GM23338 (cell line): ENCODE data around the gene ACAD11. TPM values are rescaled to one million over a fixed set of nuclear protein-coding genes. Genes with fewer than 3 reads are reported as not detected.

Experiments used
- ATAC-seq: fragments of 200-7000 bp; cut with Tn5 transposase; 3 replicates; pipeline ENCODE4 v1.9.1; 2020
- DNase-seq: peaks from one replicate; pipeline ENCODE4 v3.0.0-alpha.2; 2015; ENCODE audit warnings: low spot score
- H2AFZ ChIP-seq: fragments of 200-600 bp; sonication (generic); 2 replicates; pipeline ENCODE4 v1.8.0; 2016; ENCODE audit warnings: antibody characterized with exemption, mild to moderate bottlenecking, moderate library complexity
- H3F3A ChIP-seq: fragments of 200-600 bp; sonication (generic); replicated peaks from 2 replicates; pipeline ENCODE4 v1.8.0; 2017; ENCODE audit warnings: antibody characterized with exemption, mixed run types, low read depth
- H3K27ac ChIP-seq: fragments of 200-600 bp; sonication (generic); 2 replicates; pipeline ENCODE4 v1.6.1; 2016; ENCODE audit warnings: low read depth
- H3K27me3 ChIP-seq: fragments of 200-600 bp; sonication (generic); 2 replicates; pipeline ENCODE4 v1.8.0; 2016; ENCODE audit warnings: mild to moderate bottlenecking, mixed run types, moderate library complexity; ENCODE audit not compliant: insufficient read depth
- H3K36me3 ChIP-seq: fragments of 200-600 bp; sonication (generic); 2 replicates; pipeline ENCODE4 v1.8.0; 2016; ENCODE audit warnings: mild to moderate bottlenecking; ENCODE audit not compliant: insufficient read depth
- H3K4me1 ChIP-seq: fragments of 200-600 bp; sonication (generic); 2 replicates; pipeline ENCODE4 v1.8.0; 2016; ENCODE audit warnings: mild to moderate bottlenecking, moderate library complexity; ENCODE audit not compliant: insufficient read depth
- H3K4me2 ChIP-seq: fragments of 200-600 bp; sonication (generic); 2 replicates; pipeline ENCODE4 v1.7.1; 2017; ENCODE audit warnings: mixed run types
- H3K4me3 ChIP-seq: fragments of 200-600 bp; sonication (generic); 2 replicates; pipeline ENCODE4 v1.6.1; 2016; ENCODE audit warnings: mixed run types
- H3K79me2 ChIP-seq: fragments of 200-600 bp; sonication (generic); replicated peaks from 2 replicates; pipeline ENCODE4 v1.8.0; 2017; ENCODE audit warnings: mild to moderate bottlenecking; ENCODE audit not compliant: insufficient read depth
- H3K9me2 ChIP-seq: fragments of 200-600 bp; sonication (generic); 2 replicates; pipeline ENCODE4 v1.8.0; 2017; ENCODE audit not compliant: insufficient read depth
- H4K20me1 ChIP-seq: fragments of 200-600 bp; sonication (generic); replicated peaks from 2 replicates; pipeline ENCODE4 v1.8.0; 2017; ENCODE audit warnings: mild to moderate bottlenecking; ENCODE audit not compliant: insufficient read depth
- H3K27ac Mint-ChIP-seq: 2 replicates; pipeline ENCODE4 v1.8.0; 2020; ENCODE audit warnings: inconsistent platforms, mild to moderate bottlenecking, moderate library complexity, mixed read lengths
- H3K27me3 Mint-ChIP-seq: 3 replicates; pipeline ENCODE4 v1.8.0; 2022; ENCODE audit warnings: low read depth, mild to moderate bottlenecking, moderate library complexity, mixed read lengths, inconsistent platforms; ENCODE audit not compliant: insufficient read depth, poor library complexity
- H3K36me3 Mint-ChIP-seq: 3 replicates; pipeline ENCODE4 v1.8.0; 2021; ENCODE audit warnings: low read depth, mild to moderate bottlenecking, inconsistent platforms, moderate library complexity, mixed read lengths
- H3K4me1 Mint-ChIP-seq: 3 replicates; pipeline ENCODE4 v1.8.0; 2020; ENCODE audit warnings: mild to moderate bottlenecking, inconsistent platforms, mixed read lengths
- H3K4me3 Mint-ChIP-seq: 3 replicates; pipeline ENCODE4 v1.8.0; 2021; ENCODE audit warnings: moderate library complexity, mild to moderate bottlenecking, inconsistent platforms, mixed read lengths
- H3K9me3 Mint-ChIP-seq: 3 replicates; pipeline ENCODE4 v1.8.0; 2020; ENCODE audit warnings: moderate library complexity, mild to moderate bottlenecking, inconsistent platforms, mixed read lengths
- CREB1 ChIP-seq: fragments of 250-450 bp; sonication (Bioruptor Pico); IDR thresholded peaks from 2 replicates; pipeline ENCODE4 v1.5.0; 2020; ENCODE audit warnings: low read depth, mild to moderate bottlenecking, moderate library complexity
- CTCF ChIP-seq, 2 experiments: fragments of 200-600 bp in 1 of 2; sonication (generic) in 1 of 2; conservative IDR thresholded peaks; 2 replicates each; pipeline versions ENCODE4 v1.5.1 to v1.6.1; 2016 to 2017; ENCODE audit warnings: antibody characterized with exemption in 2 of 2, low read depth in 2 of 2, mild to moderate bottlenecking in 2 of 2, moderate library complexity in 1 of 2
- EZH2 ChIP-seq: fragments of 200-600 bp; sonication (generic); IDR thresholded peaks from one replicate; pipeline ENCODE4 v1.8.0; 2017; ENCODE audit warnings: antibody characterized with exemption, mild to moderate bottlenecking, low read depth; ENCODE audit not compliant: unreplicated experiment
- EZH2phosphoT487 ChIP-seq: fragments of 200-600 bp; sonication (generic); IDR thresholded peaks from one replicate; pipeline ENCODE4 v1.8.1; 2018; ENCODE audit warnings: antibody characterized with exemption; ENCODE audit not compliant: unreplicated experiment
- JUNB ChIP-seq: IDR thresholded peaks from one replicate; pipeline ENCODE4 v1.6.1; 2016; ENCODE audit warnings: antibody characterized with exemption; ENCODE audit not compliant: unreplicated experiment
- POLR2AphosphoS5 ChIP-seq: IDR thresholded peaks from 2 replicates; pipeline ENCODE4 v1.6.1; 2016; ENCODE audit warnings: antibody characterized with exemption, low read depth
- STAT1 ChIP-seq: IDR thresholded peaks from one replicate; pipeline ENCODE4 v1.6.1; 2016; ENCODE audit warnings: antibody characterized with exemption; ENCODE audit not compliant: unreplicated experiment
- ZNF114 ChIP-seq: fragments of 250-450 bp; sonication (Bioruptor Pico); IDR thresholded peaks from 2 replicates; pipeline ENCODE4 v1.5.0; 2020; ENCODE audit warnings: mild to moderate bottlenecking, moderate library complexity
- polyA plus RNA-seq: library from polyadenylated mRNA; unstranded; fragments of >200 nt; fragmentation: Nextera tagmentation; extraction: Ambion mirVana; gene quantifications from 2 replicates; pipeline ENCODE4 v1.2.1, GENCODE V29; 2016
- total RNA-seq: library from RNA; depleted of rRNA; stranded (reverse); fragments of >200 nt; shearing (Covaris generic); gene quantifications from 2 replicates; pipeline ENCODE4 v1.2.3, GENCODE V29; 2014
- TF ChIP-seq, protein P1 (sequence below): IDR thresholded peaks from 2 replicates; pipeline ENCODE4 v1.6.1; 2016; ENCODE audit warnings: antibody characterized with exemption
- TF ChIP-seq, protein P2 (sequence below): fragments of 250-450 bp; sonication (Bioruptor Pico); IDR thresholded peaks from 2 replicates; pipeline ENCODE4 v1.5.0; 2020; ENCODE audit warnings: mild to moderate bottlenecking, moderate library complexity
- TF ChIP-seq, protein P3 (sequence below): IDR thresholded peaks from one replicate; pipeline ENCODE4 v1.6.1; 2018; ENCODE audit warnings: antibody characterized with exemption; ENCODE audit not compliant: unreplicated experiment

ACAD11 gene
- total and polyA plus RNA-seq, 2 experiments from 2014 or later = 11.4 to 17.1 TPM

GRCh38 chr3:132703733-132704132 lies 44.1 kb upstream of the ACAD11 start:
- Histone ChIP-seq H3K4me2 (no peak overlapping the region), H3K27ac (no peak overlapping the region), H3K4me3 (no peak overlapping the region), H3K27me3 (no peaks in the 10 kb centered on the region), H3K36me3 (peaks cover 33% of the 10 kb centered on the region), H3K79me2 (no peaks in the 10 kb centered on the region), H3K9me2 (no peaks in the 10 kb centered on the region), H2AFZ (no peak overlapping the region), H3K4me1 (no peaks in the 10 kb centered on the region), H3F3A (no peaks in the 10 kb centered on the region), H4K20me1 (0 out of 2 replicates have a peak, but pooled peaks cover 4% of the 10 kb centered on the region)
- Mint-ChIP-seq H3K9me3 (no peaks in the 10 kb centered on the region), H3K4me3 (no peak overlapping the region), H3K4me1 (no peaks in the 10 kb centered on the region), H3K36me3 (peaks cover 34% of the 10 kb centered on the region), H3K27ac (no peak overlapping the region), H3K27me3 (peaks cover 3% of the 10 kb centered on the region)
- no peak for TF ChIP-seq EZH2
- TF ChIP-seq STAT1 = no peak
- TF ChIP-seq JUNB = no peak
- TF ChIP-seq, protein P1, sequence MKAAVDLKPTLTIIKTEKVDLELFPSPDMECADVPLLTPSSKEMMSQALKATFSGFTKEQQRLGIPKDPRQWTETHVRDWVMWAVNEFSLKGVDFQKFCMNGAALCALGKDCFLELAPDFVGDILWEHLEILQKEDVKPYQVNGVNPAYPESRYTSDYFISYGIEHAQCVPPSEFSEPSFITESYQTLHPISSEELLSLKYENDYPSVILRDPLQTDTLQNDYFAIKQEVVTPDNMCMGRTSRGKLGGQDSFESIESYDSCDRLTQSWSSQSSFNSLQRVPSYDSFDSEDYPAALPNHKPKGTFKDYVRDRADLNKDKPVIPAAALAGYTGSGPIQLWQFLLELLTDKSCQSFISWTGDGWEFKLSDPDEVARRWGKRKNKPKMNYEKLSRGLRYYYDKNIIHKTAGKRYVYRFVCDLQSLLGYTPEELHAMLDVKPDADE = no peak
- TF ChIP-seq, protein P2, sequence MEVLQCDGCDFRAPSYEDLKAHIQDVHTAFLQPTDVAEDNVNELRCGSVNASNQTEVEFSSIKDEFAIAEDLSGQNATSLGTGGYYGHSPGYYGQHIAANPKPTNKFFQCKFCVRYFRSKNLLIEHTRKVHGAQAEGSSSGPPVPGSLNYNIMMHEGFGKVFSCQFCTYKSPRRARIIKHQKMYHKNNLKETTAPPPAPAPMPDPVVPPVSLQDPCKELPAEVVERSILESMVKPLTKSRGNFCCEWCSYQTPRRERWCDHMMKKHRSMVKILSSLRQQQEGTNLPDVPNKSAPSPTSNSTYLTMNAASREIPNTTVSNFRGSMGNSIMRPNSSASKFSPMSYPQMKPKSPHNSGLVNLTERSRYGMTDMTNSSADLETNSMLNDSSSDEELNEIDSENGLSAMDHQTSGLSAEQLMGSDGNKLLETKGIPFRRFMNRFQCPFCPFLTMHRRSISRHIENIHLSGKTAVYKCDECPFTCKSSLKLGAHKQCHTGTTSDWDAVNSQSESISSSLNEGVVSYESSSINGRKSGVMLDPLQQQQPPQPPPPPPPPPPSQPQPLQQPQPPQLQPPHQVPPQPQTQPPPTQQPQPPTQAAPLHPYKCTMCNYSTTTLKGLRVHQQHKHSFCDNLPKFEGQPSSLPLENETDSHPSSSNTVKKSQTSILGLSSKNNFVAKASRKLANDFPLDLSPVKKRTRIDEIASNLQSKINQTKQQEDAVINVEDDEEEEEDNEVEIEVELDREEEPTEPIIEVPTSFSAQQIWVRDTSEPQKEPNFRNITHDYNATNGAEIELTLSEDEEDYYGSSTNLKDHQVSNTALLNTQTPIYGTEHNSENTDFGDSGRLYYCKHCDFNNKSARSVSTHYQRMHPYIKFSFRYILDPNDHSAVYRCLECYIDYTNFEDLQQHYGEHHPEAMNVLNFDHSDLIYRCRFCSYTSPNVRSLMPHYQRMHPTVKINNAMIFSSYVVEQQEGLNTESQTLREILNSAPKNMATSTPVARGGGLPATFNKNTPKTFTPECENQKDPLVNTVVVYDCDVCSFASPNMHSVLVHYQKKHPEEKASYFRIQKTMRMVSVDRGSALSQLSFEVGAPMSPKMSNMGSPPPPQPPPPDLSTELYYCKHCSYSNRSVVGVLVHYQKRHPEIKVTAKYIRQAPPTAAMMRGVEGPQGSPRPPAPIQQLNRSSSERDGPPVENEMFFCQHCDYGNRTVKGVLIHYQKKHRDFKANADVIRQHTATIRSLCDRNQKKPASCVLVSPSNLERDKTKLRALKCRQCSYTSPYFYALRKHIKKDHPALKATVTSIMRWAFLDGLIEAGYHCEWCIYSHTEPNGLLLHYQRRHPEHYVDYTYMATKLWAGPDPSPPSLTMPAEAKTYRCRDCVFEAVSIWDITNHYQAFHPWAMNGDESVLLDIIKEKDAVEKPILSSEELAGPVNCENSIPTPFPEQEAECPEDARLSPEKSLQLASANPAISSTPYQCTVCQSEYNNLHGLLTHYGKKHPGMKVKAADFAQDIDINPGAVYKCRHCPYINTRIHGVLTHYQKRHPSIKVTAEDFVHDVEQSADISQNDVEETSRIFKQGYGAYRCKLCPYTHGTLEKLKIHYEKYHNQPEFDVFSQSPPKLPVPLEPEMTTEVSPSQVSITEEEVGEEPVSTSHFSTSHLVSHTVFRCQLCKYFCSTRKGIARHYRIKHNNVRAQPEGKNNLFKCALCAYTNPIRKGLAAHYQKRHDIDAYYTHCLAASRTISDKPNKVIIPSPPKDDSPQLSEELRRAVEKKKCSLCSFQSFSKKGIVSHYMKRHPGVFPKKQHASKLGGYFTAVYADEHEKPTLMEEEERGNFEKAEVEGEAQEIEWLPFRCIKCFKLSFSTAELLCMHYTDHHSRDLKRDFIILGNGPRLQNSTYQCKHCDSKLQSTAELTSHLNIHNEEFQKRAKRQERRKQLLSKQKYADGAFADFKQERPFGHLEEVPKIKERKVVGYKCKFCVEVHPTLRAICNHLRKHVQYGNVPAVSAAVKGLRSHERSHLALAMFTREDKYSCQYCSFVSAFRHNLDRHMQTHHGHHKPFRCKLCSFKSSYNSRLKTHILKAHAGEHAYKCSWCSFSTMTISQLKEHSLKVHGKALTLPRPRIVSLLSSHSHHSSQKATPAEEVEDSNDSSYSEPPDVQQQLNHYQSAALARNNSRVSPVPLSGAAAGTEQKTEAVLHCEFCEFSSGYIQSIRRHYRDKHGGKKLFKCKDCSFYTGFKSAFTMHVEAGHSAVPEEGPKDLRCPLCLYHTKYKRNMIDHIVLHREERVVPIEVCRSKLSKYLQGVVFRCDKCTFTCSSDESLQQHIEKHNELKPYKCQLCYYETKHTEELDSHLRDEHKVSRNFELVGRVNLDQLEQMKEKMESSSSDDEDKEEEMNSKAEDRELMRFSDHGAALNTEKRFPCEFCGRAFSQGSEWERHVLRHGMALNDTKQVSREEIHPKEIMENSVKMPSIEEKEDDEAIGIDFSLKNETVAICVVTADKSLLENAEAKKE (CRISPR knock-in tag) = no peak
- TF ChIP-seq, protein P3, sequence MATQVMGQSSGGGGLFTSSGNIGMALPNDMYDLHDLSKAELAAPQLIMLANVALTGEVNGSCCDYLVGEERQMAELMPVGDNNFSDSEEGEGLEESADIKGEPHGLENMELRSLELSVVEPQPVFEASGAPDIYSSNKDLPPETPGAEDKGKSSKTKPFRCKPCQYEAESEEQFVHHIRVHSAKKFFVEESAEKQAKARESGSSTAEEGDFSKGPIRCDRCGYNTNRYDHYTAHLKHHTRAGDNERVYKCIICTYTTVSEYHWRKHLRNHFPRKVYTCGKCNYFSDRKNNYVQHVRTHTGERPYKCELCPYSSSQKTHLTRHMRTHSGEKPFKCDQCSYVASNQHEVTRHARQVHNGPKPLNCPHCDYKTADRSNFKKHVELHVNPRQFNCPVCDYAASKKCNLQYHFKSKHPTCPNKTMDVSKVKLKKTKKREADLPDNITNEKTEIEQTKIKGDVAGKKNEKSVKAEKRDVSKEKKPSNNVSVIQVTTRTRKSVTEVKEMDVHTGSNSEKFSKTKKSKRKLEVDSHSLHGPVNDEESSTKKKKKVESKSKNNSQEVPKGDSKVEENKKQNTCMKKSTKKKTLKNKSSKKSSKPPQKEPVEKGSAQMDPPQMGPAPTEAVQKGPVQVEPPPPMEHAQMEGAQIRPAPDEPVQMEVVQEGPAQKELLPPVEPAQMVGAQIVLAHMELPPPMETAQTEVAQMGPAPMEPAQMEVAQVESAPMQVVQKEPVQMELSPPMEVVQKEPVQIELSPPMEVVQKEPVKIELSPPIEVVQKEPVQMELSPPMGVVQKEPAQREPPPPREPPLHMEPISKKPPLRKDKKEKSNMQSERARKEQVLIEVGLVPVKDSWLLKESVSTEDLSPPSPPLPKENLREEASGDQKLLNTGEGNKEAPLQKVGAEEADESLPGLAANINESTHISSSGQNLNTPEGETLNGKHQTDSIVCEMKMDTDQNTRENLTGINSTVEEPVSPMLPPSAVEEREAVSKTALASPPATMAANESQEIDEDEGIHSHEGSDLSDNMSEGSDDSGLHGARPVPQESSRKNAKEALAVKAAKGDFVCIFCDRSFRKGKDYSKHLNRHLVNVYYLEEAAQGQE = no peak
- TF ChIP-seq CREB1 (CRISPR knock-in tag) = no peak
- no peak for TF ChIP-seq EZH2phosphoT487
- TF ChIP-seq CTCF (conservative IDR thresholded peaks at IDR 0.05; ENCODE audit: low read depth in 2 of 2) = no peak
- no peak for TF ChIP-seq POLR2AphosphoS5
- TF ChIP-seq ZNF114 (CRISPR knock-in tag) = no peak
- ATAC-seq = no peak
- DNase-seq = no peak
